Measurements from ENCODE around the gene NCBP1. TPM values are rescaled to one million over a fixed set of nuclear protein-coding genes. Genes with fewer than 3 reads are reported as not detected.

Gene NCBP1
- total and polyA plus RNA-seq, 4 experiments from 2014 or later, result 12.5 to 50.8 (median 30.3) TPM

GRCh38 chr9:97635026-97635425, 1.4 kb downstream of the NCBP1 start:
- Mint-ChIP-seq H3K4me1 (peaks cover 42 to 79% (median 60%) of the 10 kb centered on the region in 4 donors), H3K4me3 (peak overlapping the region; percentile 96 to 100 (median 98)), H3K27me3 (no peaks in the 10 kb centered on the region), H3K27ac (peak overlapping the region; percentile 74 to 100 (median 99)), H3K36me3 (peaks cover 0 to 18% of the 10 kb centered on the region in 2 donors), H3K9me3 (no peaks in the 10 kb centered on the region)
- Histone ChIP-seq H3K4me3 (ENCODE audit: low read length in 2 of 2) (no peak overlapping the region), H3K27ac (ENCODE audit: low read depth, low read length) (peak overlapping the region; percentile 92), H3K27me3 (ENCODE audit: insufficient read depth, low read length) (no peaks in the 10 kb centered on the region), H3K4me1 (ENCODE audit: insufficient read depth, low read length) (peaks cover 66% of the 10 kb centered on the region), H3K9me3 (ENCODE audit: control insufficient read depth in 1 of 2, low read length in 2 of 2) (no peaks in the 10 kb centered on the region), H3K36me3 (ENCODE audit: insufficient read depth, low read length) (no peaks in the 10 kb centered on the region)
- ChIA-PET POLR2A (ENCODE audit: partially characterized antibody) (interaction anchor here (1.1 kb wide), 1 partner anchor 62 kb away, joined by 7 read pairs; the partner anchor contains the start of gene XPA), CTCF (ENCODE audit: partially characterized antibody) (no interaction called here)
- DNase-seq, result no peak
- intact Hi-C loops (cut with micrococcal nuclease), result no loop called here

GRCh38 chr9:97636903-97637302, 3.3 kb downstream of the NCBP1 start:
- CTCF ChIA-PET (ENCODE audit: partially characterized antibody), result interaction anchor here (1.7 kb wide), 1 partner anchor 21 kb away, joined by 4 read pairs; no protein-coding TSS in a partner anchor
- no peak for DNase-seq
- POLR2A ChIA-PET (ENCODE audit: partially characterized antibody), result interaction anchor here (1.1 kb wide), 1 partner anchor 60 kb away, joined by 6 read pairs; the partner anchor contains the start of gene XPA
- Mint-ChIP-seq H3K4me3 (peak overlapping the region in 5 of 8 donors; percentile 47 to 79 (median 69)), H3K4me1 (peaks cover 43 to 82% (median 62%) of the 10 kb centered on the region in 4 donors), H3K27ac (peak overlapping the region in 5 of 7 donors; percentile 16 to 79 (median 48)), H3K9me3 (no peaks in the 10 kb centered on the region), H3K27me3 (no peaks in the 10 kb centered on the region), H3K36me3 (peaks cover 7 to 27% of the 10 kb centered on the region in 2 donors)
- H3K4me1 ChIP-seq (ENCODE audit: insufficient read depth, low read length), result peaks cover 61% of the 10 kb centered on the region
- no peak overlapping the region for H3K27ac ChIP-seq (ENCODE audit: low read depth, low read length)
- peaks cover 4% of the 10 kb centered on the region for H3K36me3 ChIP-seq (ENCODE audit: insufficient read depth, low read length)
- H3K27me3 ChIP-seq (ENCODE audit: insufficient read depth, low read length), result no peaks in the 10 kb centered on the region
- H3K4me3 ChIP-seq (ENCODE audit: low read length in 2 of 2), result no peak overlapping the region
- intact Hi-C loops (cut with micrococcal nuclease), result no loop called here
- no peaks in the 10 kb centered on the region for H3K9me3 ChIP-seq (ENCODE audit: control insufficient read depth in 1 of 2, low read length in 2 of 2)

GRCh38 chr9:97638666-97639065, 5.0 kb downstream of the NCBP1 start:
- peaks cover 19% of the 10 kb centered on the region for H3K36me3 ChIP-seq (ENCODE audit: insufficient read depth, low read length)
- Mint-ChIP-seq H3K4me3 (peak overlapping the region in 2 of 8 donors; percentile 29 to 39), H3K36me3 (peaks cover 13 to 37% of the 10 kb centered on the region in 2 donors), H3K27ac (peak overlapping the region in 2 of 7 donors; percentile 39 to 49), H3K4me1 (peaks cover 47 to 68% (median 57%) of the 10 kb centered on the region in 4 donors), H3K9me3 (no peaks in the 10 kb centered on the region), H3K27me3 (no peaks in the 10 kb centered on the region)
- H3K27ac ChIP-seq (ENCODE audit: low read depth, low read length), result no peak overlapping the region
- H3K27me3 ChIP-seq (ENCODE audit: insufficient read depth, low read length), result no peaks in the 10 kb centered on the region
- intact Hi-C loops (cut with micrococcal nuclease), result no loop called here
- CTCF ChIA-PET (ENCODE audit: partially characterized antibody), result no interaction called here
- POLR2A ChIA-PET (ENCODE audit: partially characterized antibody), result no interaction called here
- peaks cover 51% of the 10 kb centered on the region for H3K4me1 ChIP-seq (ENCODE audit: insufficient read depth, low read length)
- no peaks in the 10 kb centered on the region for H3K9me3 ChIP-seq (ENCODE audit: control insufficient read depth in 1 of 2, low read length in 2 of 2)
- no peak for DNase-seq
- no peak overlapping the region for H3K4me3 ChIP-seq (ENCODE audit: low read length in 2 of 2)

- H3K27me3 Mint-ChIP-seq, result no peaks in the 10 kb centered on the region
- CTCF ChIA-PET (ENCODE audit: partially characterized antibody), result interaction anchor here (0.6 to 1.7 kb wide), 4 partner anchors 24 to 569 kb away, joined by 4 to 6 read pairs (median 4); no protein-coding TSS in a partner anchor
- intact Hi-C loops (cut with micrococcal nuclease), result no loop called here
- no peak overlapping the region for H3K27ac ChIP-seq (ENCODE audit: low read depth, low read length)
- H3K27me3 ChIP-seq (ENCODE audit: insufficient read depth, low read length), result no peaks in the 10 kb centered on the region
- no peak overlapping the region for H3K4me3 ChIP-seq (ENCODE audit: low read length in 2 of 2)
- no peaks in the 10 kb centered on the region for H3K9me3 Mint-ChIP-seq
- H3K9me3 ChIP-seq (ENCODE audit: control insufficient read depth in 1 of 2, low read length in 2 of 2), result no peaks in the 10 kb centered on the region
- POLR2A ChIA-PET (ENCODE audit: partially characterized antibody), result no interaction called here
- H3K36me3 ChIP-seq (ENCODE audit: insufficient read depth, low read length), result peaks cover 24% of the 10 kb centered on the region
- DNase-seq, result no peak
- H3K4me1 Mint-ChIP-seq, result peaks cover 39 to 57% (median 49%) of the 10 kb centered on the region in 4 donors
- peaks cover 38% of the 10 kb centered on the region for H3K4me1 ChIP-seq (ENCODE audit: insufficient read depth, low read length)
- peaks cover 19 to 47% of the 10 kb centered on the region in 2 donors for H3K36me3 Mint-ChIP-seq
- H3K27ac Mint-ChIP-seq, result peak overlapping the region in 3 of 7 donors; percentile 10 to 62 (median 51)
- H3K4me3 Mint-ChIP-seq, result no peak overlapping the region
These were observed 6.7 kb downstream of the NCBP1 start for GRCh38 chr9:97640325-97640724.

GRCh38 chr9:97645720-97646119, 12.1 kb downstream of the NCBP1 start:
- no peaks in the 10 kb centered on the region for H3K4me1 ChIP-seq (ENCODE audit: insufficient read depth, low read length)
- H3K4me3 ChIP-seq (ENCODE audit: low read length in 2 of 2), result no peak overlapping the region
- no peak for DNase-seq
- ChIA-PET POLR2A (ENCODE audit: partially characterized antibody) (interaction anchor here (0.7 to 1.5 kb wide), 3 partner anchors 9 to 51 kb away, joined by 3 to 7 read pairs (median 4); partner anchors contain the start of genes NCBP1, TSTD2 and XPA), CTCF (ENCODE audit: partially characterized antibody) (interaction anchor here (2.1 kb wide), 1 partner anchor 30 kb away, joined by 8 read pairs; no protein-coding TSS in a partner anchor)
- no peak overlapping the region for H3K4me3 Mint-ChIP-seq
- H3K27ac ChIP-seq (ENCODE audit: low read depth, low read length), result no peak overlapping the region
- H3K27me3 Mint-ChIP-seq, result no peaks in the 10 kb centered on the region
- no peaks in the 10 kb centered on the region for H3K9me3 Mint-ChIP-seq
- intact Hi-C loops (cut with micrococcal nuclease), result no loop called here
- H3K4me1 Mint-ChIP-seq, result peaks cover 3 to 12% (median 9%) of the 10 kb centered on the region in 4 donors
- peaks cover 35 to 78% of the 10 kb centered on the region in 2 donors for H3K36me3 Mint-ChIP-seq
- no peaks in the 10 kb centered on the region for H3K27me3 ChIP-seq (ENCODE audit: insufficient read depth, low read length)
- H3K9me3 ChIP-seq (ENCODE audit: control insufficient read depth in 1 of 2, low read length in 2 of 2), result no peaks in the 10 kb centered on the region
- no peak overlapping the region for H3K27ac Mint-ChIP-seq
- peaks cover 59% of the 10 kb centered on the region for H3K36me3 ChIP-seq (ENCODE audit: insufficient read depth, low read length)

GRCh38 chr9:97647996-97648395, 14.4 kb downstream of the NCBP1 start:
- no peak overlapping the region for H3K4me3 ChIP-seq (ENCODE audit: low read length in 2 of 2)
- H3K4me1 Mint-ChIP-seq, result peaks cover 3 to 12% (median 8%) of the 10 kb centered on the region in 4 donors
- H3K36me3 Mint-ChIP-seq, result peaks cover 33 to 78% of the 10 kb centered on the region in 2 donors
- intact Hi-C loops (cut with micrococcal nuclease), result no loop called here
- CTCF ChIA-PET (ENCODE audit: partially characterized antibody), result no interaction called here
- H3K9me3 Mint-ChIP-seq, result no peaks in the 10 kb centered on the region
- no peak for DNase-seq
- no peaks in the 10 kb centered on the region for H3K9me3 ChIP-seq (ENCODE audit: control insufficient read depth in 1 of 2, low read length in 2 of 2)
- H3K27me3 Mint-ChIP-seq, result no peaks in the 10 kb centered on the region
- no peaks in the 10 kb centered on the region for H3K27me3 ChIP-seq (ENCODE audit: insufficient read depth, low read length)
- H3K36me3 ChIP-seq (ENCODE audit: insufficient read depth, low read length), result peaks cover 52% of the 10 kb centered on the region
- no peak overlapping the region for H3K4me3 Mint-ChIP-seq
- peak overlapping the region in 1 of 7 donors; percentile 52 for H3K27ac Mint-ChIP-seq
- POLR2A ChIA-PET (ENCODE audit: partially characterized antibody), result no interaction called here
- no peaks in the 10 kb centered on the region for H3K4me1 ChIP-seq (ENCODE audit: insufficient read depth, low read length)
- no peak overlapping the region for H3K27ac ChIP-seq (ENCODE audit: low read depth, low read length)

GRCh38 chr9:97651646-97652045, 18.0 kb downstream of the NCBP1 start:
- no peak for DNase-seq
- Histone ChIP-seq H3K4me1 (ENCODE audit: insufficient read depth, low read length) (no peaks in the 10 kb centered on the region), H3K36me3 (ENCODE audit: insufficient read depth, low read length) (peaks cover 57% of the 10 kb centered on the region), H3K4me3 (ENCODE audit: low read length in 2 of 2) (no peak overlapping the region), H3K27me3 (ENCODE audit: insufficient read depth, low read length) (no peaks in the 10 kb centered on the region), H3K9me3 (ENCODE audit: control insufficient read depth in 1 of 2, low read length in 2 of 2) (no peaks in the 10 kb centered on the region), H3K27ac (ENCODE audit: low read depth, low read length) (no peak overlapping the region)
- Mint-ChIP-seq H3K4me3 (no peak overlapping the region), H3K36me3 (peaks cover 49 to 83% of the 10 kb centered on the region in 2 donors), H3K27ac (peak overlapping the region in 1 of 7 donors; percentile 10), H3K27me3 (no peaks in the 10 kb centered on the region), H3K4me1 (peaks cover 0 to 5% (median 0%) of the 10 kb centered on the region in 4 donors), H3K9me3 (no peaks in the 10 kb centered on the region)
- intact Hi-C loops (cut with micrococcal nuclease), result no loop called here
- CTCF ChIA-PET (ENCODE audit: partially characterized antibody), result no interaction called here
- POLR2A ChIA-PET (ENCODE audit: partially characterized antibody), result no interaction called here
